H1 (cell line): ENCODE data around the gene MDH1. TPM values are rescaled to one million over a fixed set of nuclear protein-coding genes. Genes with fewer than 3 reads are reported as not detected.
A peak's percentile ranks its signal among the peaks of the same experiment; 100 is the strongest.

ENCODE experiments used
- BCL11A ChIP-seq, 2 experiments: IDR thresholded peaks; one replicate each; pipeline ENCODE4 v1.6.1; 2011; ENCODE audit warnings: low read depth in 2 of 2, low read length in 2 of 2, mild to moderate bottlenecking in 2 of 2
- BRCA1 ChIP-seq: IDR thresholded peaks from 2 replicates; pipeline ENCODE4 v1.6.1; 2012; ENCODE audit warnings: low read depth, low read length, improper control_type of control experiment
- CHD1 ChIP-seq: IDR thresholded peaks from 2 replicates; pipeline ENCODE4 v1.6.1; 2012; ENCODE audit warnings: low read depth, low read length, improper control_type of control experiment
- CREB1 ChIP-seq: IDR thresholded peaks from 2 replicates; pipeline ENCODE4 v1.6.1; 2012; ENCODE audit warnings: inconsistent platforms
- JUN ChIP-seq: IDR thresholded peaks from 2 replicates; pipeline ENCODE4 v1.6.1; 2011; ENCODE audit warnings: low read depth, mild to moderate bottlenecking, improper control_type of control experiment, low read length
- JUND ChIP-seq: IDR thresholded peaks from 2 replicates; pipeline ENCODE4 v1.6.1; 2011; ENCODE audit warnings: mild to moderate bottlenecking, improper control_type of control experiment, low read length
- NANOG ChIP-seq: IDR thresholded peaks from 2 replicates; pipeline ENCODE4 v1.6.1; 2011; ENCODE audit warnings: low read length, low read depth, mild to moderate bottlenecking, inconsistent platforms; ENCODE audit not compliant: insufficient read depth, poor library complexity, severe bottlenecking
- RFX5 ChIP-seq: IDR thresholded peaks from 2 replicates; pipeline ENCODE4 v1.6.1; 2011; ENCODE audit warnings: low read depth, low read length, improper control_type of control experiment, borderline replicate concordance
- SIN3A ChIP-seq, 2 experiments: IDR thresholded peaks in 1 of 2; conservative IDR thresholded peaks in 1 of 2; 2 replicates each; pipeline ENCODE4 v1.6.1; 2011 to 2012; ENCODE audit warnings: low read length in 2 of 2, improper control_type of control experiment in 1 of 2, low read depth in 1 of 2, mild to moderate bottlenecking in 1 of 2
- TEAD4 ChIP-seq: IDR thresholded peaks from 2 replicates; pipeline ENCODE4 v1.6.1; 2012; ENCODE audit warnings: low read depth, low read length, inconsistent platforms, mixed read lengths
- polyA plus RNA-seq, 7 experiments: library from polyadenylated mRNA; depleted of rRNA in 3 of 7; stranded (reverse) in 5 of 7; unstranded in 2 of 7; fragments of >200 nt in 5 of 7; fragments of 200-250 nt in 2 of 7; gene quantifications; 1 replicate in 5 of 7; 2 replicates in 1 of 7; 4 replicates in 1 of 7; pipeline versions ENCODE4 v1.2.1 to v1.2.3, GENCODE V29; 2011 to 2013; ENCODE audit warnings: missing spikeins in 2 of 7, mixed read lengths in 2 of 7
- total RNA-seq: library from RNA; stranded (reverse); fragmentation: NEBNext Ultra II Directional; extraction: Animal tissue kit (Norgen Biotek cat#: 25700); gene quantifications from 2 replicates; pipeline ENCODE4 v1.2.1, GENCODE V29; 2021

The MDH1 gene
- total and polyA plus RNA-seq, 2 of the 8 experiments (the other 6 are each of a cell fraction or from before 2014, with no cell fraction given), result 353 to 376 TPM

GRCh38 chr2:63614448-63614968, 25.7 kb downstream of the MDH1 start (continued):
- TF ChIP-seq JUND (peak; percentile 93), BRCA1 (peak; percentile 42; the same call in 1 of the 2 replicates), SIN3A (conservative IDR thresholded peaks at IDR 0.05 in 1 of 2, IDR thresholded peaks at IDR 0.05 in 1 of 2; ENCODE audit: low read depth in 1 of 2, low read length in 2 of 2) (0 out of 4 replicates have a peak, but pooled peaks of 1 of the 2 experiments have one; percentile 16), RFX5 (no peak), BCL11A (IDR thresholded peaks at IDR 0.05; ENCODE audit: low read depth in 2 of 2, low read length in 2 of 2) (peak; percentile 92 to 96), CHD1 (peak; percentile 59; the same call in 1 of the 2 replicates), JUN (peak; percentile 85; the same call in 1 of the 2 replicates), CREB1 (0 out of 2 replicates have a peak, but pooled peaks have one; percentile 12), NANOG (no peak), TEAD4 (peak; percentile 99)
- TF ChIP-seq, all 59 proteins: peak for 22
